ENCODE measurements around the gene NLRC4.

Gene NLRC4

DNA sequence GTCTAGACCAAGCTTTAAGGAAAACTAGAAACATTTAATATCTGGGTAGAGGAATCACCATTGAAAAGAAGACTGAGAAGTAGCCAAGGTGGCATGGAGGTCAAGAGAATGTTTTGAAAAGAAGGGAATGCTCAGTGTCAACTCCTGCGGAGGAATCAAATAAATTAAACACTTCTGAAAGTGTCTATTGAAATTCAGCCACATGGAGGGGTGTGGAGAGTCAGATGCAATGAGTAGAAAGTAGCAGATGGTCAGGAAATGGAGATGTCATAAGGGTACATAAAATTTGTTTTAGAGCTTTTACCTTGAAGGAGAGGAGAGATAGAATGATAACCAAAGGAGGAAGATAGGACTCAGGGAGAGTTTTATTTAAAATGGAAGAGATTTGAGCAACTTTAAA is 35.1 kb downstream of the NLRC4 start:
- Histone ChIP-seq H3K9ac (ENCODE audit: low read length) (no peak overlapping the region), H3K4me1 (ENCODE audit: control insufficient read depth, insufficient read depth, low read depth, low read length) (no peaks in the 10 kb centered on the region), H3K4me3 (ENCODE audit: insufficient read depth in 1 of 2, low read depth in 1 of 2, low read length in 2 of 2) (no peak overlapping the region), H4K8ac (ENCODE audit: low read length) (no peak overlapping the region), H3K14ac (ENCODE audit: low read length in 2 of 2) (no peak overlapping the region), H2AK5ac (ENCODE audit: low read length, severe bottlenecking) (no peak overlapping the region), H2BK5ac (ENCODE audit: low read depth, low read length, poor library complexity, severe bottlenecking) (no peak overlapping the region), H3K9me3 (ENCODE audit: control insufficient read depth, low read length) (peaks cover 5% of the 10 kb centered on the region), H3K23ac (ENCODE audit: low read length in 2 of 2) (no peak overlapping the region), H2BK15ac (ENCODE audit: low read depth, poor library complexity, severe bottlenecking) (no peak overlapping the region), H3K4me2 (ENCODE audit: low read length, poor library complexity, severe bottlenecking) (no peak overlapping the region), H3K4ac (ENCODE audit: low read depth in 1 of 2, low read length in 2 of 2) (no peak overlapping the region), H2BK12ac (ENCODE audit: low read length in 2 of 2) (no peak overlapping the region), H3K36me3 (ENCODE audit: control insufficient read depth in 1 of 2, insufficient read depth in 2 of 2, low read depth in 1 of 2, low read length in 2 of 2) (peaks cover 0 to 33% of the 10 kb centered on the region in 2 experiments), H3K27ac (ENCODE audit: low read length, poor library complexity, severe bottlenecking) (no peak overlapping the region), H4K91ac (ENCODE audit: low read length) (no peak overlapping the region), H2BK120ac (ENCODE audit: low read depth, low read length) (no peak overlapping the region), H3K18ac (ENCODE audit: low read depth in 1 of 2, low read length in 2 of 2) (no peak overlapping the region), H3K79me1 (replicated peaks; ENCODE audit: low read length, poor library complexity, severe bottlenecking) (no peaks in the 10 kb centered on the region), H3K27me3 (ENCODE audit: control insufficient read depth in 1 of 2, insufficient read depth in 1 of 2, low read length in 2 of 2) (no peaks in the 10 kb centered on the region), H2AFZ (ENCODE audit: low read depth, low read length) (no peak overlapping the region)
- 50% methylated on average over 1 of the region's 1 CpG for WGBS
- no peak for DNase-seq

GRCh38 chr2:32228181-32228580 is 36.5 kb downstream of the NLRC4 start:
- H3K23ac ChIP-seq (ENCODE audit: low read length in 2 of 2), result no peak overlapping the region
- no peak overlapping the region for H3K4ac ChIP-seq (ENCODE audit: low read depth in 1 of 2, low read length in 2 of 2)
- no peak overlapping the region for H3K4me3 ChIP-seq (ENCODE audit: insufficient read depth in 1 of 2, low read depth in 1 of 2, low read length in 2 of 2)
- no peaks in the 10 kb centered on the region for H3K9me3 ChIP-seq (ENCODE audit: control insufficient read depth, low read length)
- H4K8ac ChIP-seq (ENCODE audit: low read length), result no peak overlapping the region
- H2BK5ac ChIP-seq (ENCODE audit: low read depth, low read length, poor library complexity, severe bottlenecking), result no peak overlapping the region
- H3K27me3 ChIP-seq (ENCODE audit: control insufficient read depth in 1 of 2, insufficient read depth in 1 of 2, low read length in 2 of 2), result no peaks in the 10 kb centered on the region
- H2AFZ ChIP-seq (ENCODE audit: low read depth, low read length), result no peak overlapping the region
- H3K14ac ChIP-seq (ENCODE audit: low read length in 2 of 2), result no peak overlapping the region
- DNase-seq, result no peak
- 81% methylated on average over 2 of the region's 2 CpGs for WGBS
- no peaks in the 10 kb centered on the region for H3K4me1 ChIP-seq (ENCODE audit: control insufficient read depth, insufficient read depth, low read depth, low read length)
- H4K91ac ChIP-seq (ENCODE audit: low read length), result no peak overlapping the region
- no peak overlapping the region for H3K27ac ChIP-seq (ENCODE audit: low read length, poor library complexity, severe bottlenecking)
- no peak overlapping the region for H3K9ac ChIP-seq (ENCODE audit: low read length)
- H3K79me1 ChIP-seq (replicated peaks; ENCODE audit: low read length, poor library complexity, severe bottlenecking), result no peaks in the 10 kb centered on the region
- H2BK120ac ChIP-seq (ENCODE audit: low read depth, low read length), result no peak overlapping the region
- peaks cover 0 to 44% of the 10 kb centered on the region in 2 experiments for H3K36me3 ChIP-seq (ENCODE audit: control insufficient read depth in 1 of 2, insufficient read depth in 2 of 2, low read depth in 1 of 2, low read length in 2 of 2)
- H2BK12ac ChIP-seq (ENCODE audit: low read length in 2 of 2), result no peak overlapping the region
- H3K18ac ChIP-seq (ENCODE audit: low read depth in 1 of 2, low read length in 2 of 2), result no peak overlapping the region
- H3K4me2 ChIP-seq (ENCODE audit: low read length, poor library complexity, severe bottlenecking), result no peak overlapping the region
- no peak overlapping the region for H2BK15ac ChIP-seq (ENCODE audit: low read depth, poor library complexity, severe bottlenecking)
- H2AK5ac ChIP-seq (ENCODE audit: low read length, severe bottlenecking), result no peak overlapping the region

- no peak overlapping the region for H3K4me2 ChIP-seq (ENCODE audit: low read length, poor library complexity, severe bottlenecking)
- H3K18ac ChIP-seq (ENCODE audit: low read depth in 1 of 2, low read length in 2 of 2), result no peak overlapping the region
- no peak overlapping the region for H2AFZ ChIP-seq (ENCODE audit: low read depth, low read length)
- no peaks in the 10 kb centered on the region for H3K9me3 ChIP-seq (ENCODE audit: control insufficient read depth, low read length)
- no peaks in the 10 kb centered on the region for H3K4me1 ChIP-seq (ENCODE audit: control insufficient read depth, insufficient read depth, low read depth, low read length)
- H3K9ac ChIP-seq (ENCODE audit: low read length), result no peak overlapping the region
- H2BK5ac ChIP-seq (ENCODE audit: low read depth, low read length, poor library complexity, severe bottlenecking), result no peak overlapping the region
- no peak overlapping the region for H3K23ac ChIP-seq (ENCODE audit: low read length in 2 of 2)
- DNase-seq, result no peak
- H2BK120ac ChIP-seq (ENCODE audit: low read depth, low read length), result no peak overlapping the region
- no peak overlapping the region for H3K4ac ChIP-seq (ENCODE audit: low read depth in 1 of 2, low read length in 2 of 2)
- H2BK12ac ChIP-seq (ENCODE audit: low read length in 2 of 2), result no peak overlapping the region
- no peak overlapping the region for H4K91ac ChIP-seq (ENCODE audit: low read length)
- H2BK15ac ChIP-seq (ENCODE audit: low read depth, poor library complexity, severe bottlenecking), result no peak overlapping the region
- H2AK5ac ChIP-seq (ENCODE audit: low read length, severe bottlenecking), result no peak overlapping the region
- H3K4me3 ChIP-seq (ENCODE audit: insufficient read depth in 1 of 2, low read depth in 1 of 2, low read length in 2 of 2), result no peak overlapping the region
- H4K8ac ChIP-seq (ENCODE audit: low read length), result no peak overlapping the region
- H3K36me3 ChIP-seq (ENCODE audit: control insufficient read depth in 1 of 2, insufficient read depth in 2 of 2, low read depth in 1 of 2, low read length in 2 of 2), result peaks cover 0 to 51% of the 10 kb centered on the region in 2 experiments
- H3K27ac ChIP-seq (ENCODE audit: low read length, poor library complexity, severe bottlenecking), result no peak overlapping the region
- H3K79me1 ChIP-seq (replicated peaks; ENCODE audit: low read length, poor library complexity, severe bottlenecking), result no peaks in the 10 kb centered on the region
- no peak overlapping the region for H3K14ac ChIP-seq (ENCODE audit: low read length in 2 of 2)
- H3K27me3 ChIP-seq (ENCODE audit: control insufficient read depth in 1 of 2, insufficient read depth in 1 of 2, low read length in 2 of 2), result no peaks in the 10 kb centered on the region
These were observed 37.2 kb downstream of the NLRC4 start for GRCh38 chr2:32227492-32227891.

GRCh38 chr2:32222966-32223365 is 41.7 kb downstream of the NLRC4 start:
- Histone ChIP-seq H3K27me3 (ENCODE audit: control insufficient read depth in 1 of 2, insufficient read depth in 1 of 2, low read length in 2 of 2) (no peaks in the 10 kb centered on the region), H3K9me3 (ENCODE audit: control insufficient read depth, low read length) (no peaks in the 10 kb centered on the region), H4K8ac (ENCODE audit: low read length) (no peak overlapping the region), H3K4me1 (ENCODE audit: control insufficient read depth, insufficient read depth, low read depth, low read length) (no peaks in the 10 kb centered on the region), H3K9ac (ENCODE audit: low read length) (no peak overlapping the region), H2BK12ac (ENCODE audit: low read length in 2 of 2) (no peak overlapping the region), H2BK15ac (ENCODE audit: low read depth, poor library complexity, severe bottlenecking) (no peak overlapping the region), H3K4ac (ENCODE audit: low read depth in 1 of 2, low read length in 2 of 2) (no peak overlapping the region), H2AFZ (ENCODE audit: low read depth, low read length) (no peak overlapping the region), H2BK120ac (ENCODE audit: low read depth, low read length) (no peak overlapping the region), H3K36me3 (ENCODE audit: control insufficient read depth in 1 of 2, insufficient read depth in 2 of 2, low read depth in 1 of 2, low read length in 2 of 2) (peaks cover 4 to 82% of the 10 kb centered on the region in 2 experiments), H4K91ac (ENCODE audit: low read length) (no peak overlapping the region), H2AK5ac (ENCODE audit: low read length, severe bottlenecking) (no peak overlapping the region), H3K79me1 (replicated peaks; ENCODE audit: low read length, poor library complexity, severe bottlenecking) (peaks cover 3% of the 10 kb centered on the region), H2BK5ac (ENCODE audit: low read depth, low read length, poor library complexity, severe bottlenecking) (no peak overlapping the region), H3K4me3 (ENCODE audit: insufficient read depth in 1 of 2, low read depth in 1 of 2, low read length in 2 of 2) (no peak overlapping the region), H3K14ac (ENCODE audit: low read length in 2 of 2) (no peak overlapping the region), H3K4me2 (ENCODE audit: low read length, poor library complexity, severe bottlenecking) (no peak overlapping the region), H3K27ac (ENCODE audit: low read length, poor library complexity, severe bottlenecking) (no peak overlapping the region), H3K18ac (ENCODE audit: low read depth in 1 of 2, low read length in 2 of 2) (no peak overlapping the region), H3K23ac (ENCODE audit: low read length in 2 of 2) (no peak overlapping the region)
- 93% methylated on average over 2 of the region's 2 CpGs for WGBS
- DNase-seq, result no peak
